Frontal cortex (tissue), 4 donors: ENCODE measurements around the gene SEZ6L. TPM values are rescaled to one million over a fixed set of nuclear protein-coding genes. Genes with fewer than 3 reads are reported as not detected.

Experiments
- DNase-seq, 2 donors: peaks; one replicate each; pipeline ENCODE4 v3.0.0; 2012; ENCODE audit warnings: low spot score in 2 of 2
- FAIRE-seq: peaks from 2 replicates; lab custom pipeline; 2012; peaks lifted over from hg19 to GRCh38; lab: Jason Lieb, UNC
- total RNA-seq: library from RNA; depleted of rRNA; stranded (reverse); fragments of >200 nt; gene quantifications from one replicate; pipeline ENCODE4 v1.2.3, GENCODE V29; 2014
- donor health status: control.
- donor health status: control.
- donor health status: control.

SEZ6L gene
- total RNA-seq, 1 donor from 2014 or later: 51.8 TPM

- no peak for FAIRE-seq
- DNase-seq: no peak
Observed at GRCh38 chr22:26172389-26172990, 3.2 kb downstream of the SEZ6L start.

GRCh38 chr22:26174280-26174679 is 5.0 kb downstream of the SEZ6L start:
- FAIRE-seq (no peak), DNase-seq (no peak)

DNA sequence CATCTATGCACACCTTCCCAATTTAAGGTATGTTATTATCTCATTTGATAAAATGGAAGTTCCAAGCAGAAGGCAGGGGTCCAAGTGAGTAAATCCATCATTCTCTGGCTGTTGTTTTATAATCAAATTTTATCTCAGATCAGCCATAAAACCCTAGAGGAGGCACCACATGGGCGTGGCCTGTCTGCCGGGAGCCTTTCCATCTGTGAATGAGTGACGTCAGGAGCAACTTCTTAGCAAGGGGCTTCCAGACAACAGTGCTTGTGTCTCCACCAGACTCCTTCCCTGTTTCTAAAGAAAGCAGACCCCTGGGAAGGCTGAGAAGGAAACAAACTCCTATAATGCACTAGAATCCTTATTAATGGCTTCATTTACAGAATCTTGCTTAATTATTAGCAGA is 13.5 kb downstream of the SEZ6L start:
- DNase-seq (no peak), FAIRE-seq (no peak)

DNA sequence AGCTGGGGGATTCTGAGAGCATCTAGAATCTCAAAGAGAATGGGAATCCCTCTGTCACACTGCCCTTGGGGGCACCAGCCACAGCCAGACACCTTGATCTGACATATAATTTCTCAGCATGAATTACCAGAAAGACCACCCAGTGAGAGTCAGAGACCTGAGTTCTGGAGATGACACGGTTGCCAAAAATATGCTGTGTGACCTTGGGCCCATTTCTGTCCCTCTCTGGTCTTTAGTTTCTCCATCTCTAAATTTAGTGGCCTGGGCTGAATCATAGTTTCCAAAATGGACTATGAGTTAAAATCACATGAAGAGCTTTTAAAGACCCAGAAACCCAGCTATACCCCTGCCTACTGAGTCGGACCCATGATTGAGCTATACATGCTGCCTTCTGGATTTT is 15.9 kb downstream of the SEZ6L start:
- DNase-seq: no peak
- FAIRE-seq: no peak

DNA sequence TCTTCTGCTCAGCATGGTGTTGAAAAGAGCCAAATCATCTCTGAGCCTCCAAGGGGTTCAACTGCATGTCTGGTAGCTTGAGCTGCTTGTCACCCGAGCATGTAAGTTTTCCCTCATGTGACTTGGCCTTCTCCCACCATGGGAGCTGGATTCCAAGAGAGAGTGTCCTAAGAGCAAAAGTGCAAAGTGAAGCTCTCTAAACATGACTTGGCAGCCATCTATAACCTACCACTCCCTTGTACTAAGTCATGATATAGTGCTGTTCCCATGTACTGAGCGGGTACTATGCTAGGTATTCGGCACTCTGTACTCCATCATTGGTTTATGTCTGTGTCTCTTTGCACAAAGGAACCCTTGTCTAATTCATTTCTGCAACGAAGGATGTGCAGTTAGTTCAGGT is 19.1 kb downstream of the SEZ6L start:
- DNase-seq (no peak), FAIRE-seq (no peak)

- FAIRE-seq (no peak), DNase-seq (no peak)
Observed at GRCh38 chr22:26194313-26194712, 25.1 kb downstream of the SEZ6L start.

DNA sequence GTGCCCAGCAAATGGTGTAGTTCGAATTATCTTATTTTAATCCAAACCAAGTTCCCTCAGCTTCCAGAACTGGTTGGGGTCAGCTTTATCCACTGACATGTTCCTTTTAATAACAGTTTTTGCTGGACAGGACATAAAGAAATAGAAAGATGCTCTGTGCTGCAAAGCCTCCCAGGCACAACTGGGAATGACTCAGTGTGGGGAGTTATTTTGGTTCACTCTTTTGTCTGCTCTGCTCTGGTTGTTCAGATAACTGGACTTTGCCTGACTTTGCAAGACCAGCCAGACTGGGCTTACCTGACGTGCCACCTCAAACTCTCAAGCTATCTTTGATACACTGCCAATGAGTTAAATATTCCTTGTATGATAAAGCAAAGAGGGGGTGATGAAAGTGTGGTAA is 25.6 kb downstream of the SEZ6L start:
- FAIRE-seq (no peak), DNase-seq (no peak)

- DNase-seq (no peak), FAIRE-seq (no peak)
Observed at GRCh38 chr22:26196657-26197056, 27.4 kb downstream of the SEZ6L start.

- DNase-seq (no peak), FAIRE-seq (no peak)
Observed at GRCh38 chr22:26197425-26197824, 28.2 kb downstream of the SEZ6L start.

DNA sequence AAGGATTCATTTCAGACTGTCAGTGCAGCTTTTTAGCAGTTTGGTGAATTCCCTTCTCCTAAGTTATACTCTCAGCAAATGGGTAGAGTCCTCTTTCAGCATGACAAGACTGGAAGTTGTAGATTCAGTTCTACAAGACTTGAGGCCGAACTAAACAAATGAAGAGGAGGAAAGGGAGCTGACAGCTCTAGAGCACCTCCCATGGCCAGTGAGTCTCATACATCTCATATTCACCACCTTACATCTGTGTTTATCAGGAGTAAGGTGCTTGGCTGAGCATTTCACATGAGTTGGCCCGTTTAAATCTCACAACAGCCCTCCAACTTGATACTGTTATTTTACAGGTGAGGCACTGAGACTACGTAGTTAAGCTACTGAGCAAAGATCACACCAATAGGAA is 30.4 kb downstream of the SEZ6L start:
- FAIRE-seq: no peak
- DNase-seq: no peak

- no peak for DNase-seq
- no peak for FAIRE-seq
Observed at GRCh38 chr22:26202280-26202924, 33.1 kb downstream of the SEZ6L start.

DNA sequence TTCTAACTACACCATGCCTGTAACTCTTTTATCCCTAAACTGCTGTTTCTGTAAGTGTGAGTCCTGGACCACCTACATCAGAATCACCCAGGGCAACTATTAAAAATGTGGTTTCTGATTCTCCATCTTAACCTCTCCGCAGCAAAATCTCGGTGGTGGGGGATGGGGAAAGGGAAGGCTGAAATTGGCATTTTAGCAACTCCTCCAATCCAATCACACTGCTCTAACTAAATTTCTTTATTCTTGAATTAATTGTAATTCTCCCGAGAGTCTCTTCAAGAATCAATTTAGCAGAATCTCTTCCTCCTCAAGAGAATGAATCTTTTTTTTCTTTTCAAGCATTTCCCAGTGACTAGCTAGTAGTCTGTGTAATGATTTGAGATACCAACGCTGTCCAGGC is 36.2 kb downstream of the SEZ6L start:
- FAIRE-seq (no peak), DNase-seq (no peak)

DNA sequence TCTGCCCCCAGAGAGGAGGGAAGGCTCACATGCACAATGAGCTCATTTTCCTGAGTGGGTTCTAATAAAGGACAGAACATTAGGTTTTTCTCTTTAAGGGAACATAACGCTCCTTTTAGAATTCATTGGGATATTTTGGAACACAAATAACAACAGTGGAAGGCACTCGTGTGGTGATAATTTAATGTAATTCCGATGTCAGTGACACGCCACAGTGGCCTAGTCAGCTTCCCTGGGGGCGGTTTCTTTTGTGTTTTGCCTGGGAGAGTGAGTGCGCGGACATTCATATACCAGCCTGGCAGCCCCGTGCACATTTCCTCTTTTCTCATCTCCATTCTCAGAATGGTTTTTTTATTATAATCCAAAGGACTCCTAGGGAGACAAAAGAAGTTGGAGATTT is 41.1 kb downstream of the SEZ6L start:
- FAIRE-seq (no peak), DNase-seq (no peak)

- DNase-seq: no peak
- no peak for FAIRE-seq
Observed at GRCh38 chr22:26213826-26214225, 44.6 kb downstream of the SEZ6L start.

- FAIRE-seq (no peak), DNase-seq (no peak)
Observed at GRCh38 chr22:26214466-26214865, 45.2 kb downstream of the SEZ6L start.

DNA sequence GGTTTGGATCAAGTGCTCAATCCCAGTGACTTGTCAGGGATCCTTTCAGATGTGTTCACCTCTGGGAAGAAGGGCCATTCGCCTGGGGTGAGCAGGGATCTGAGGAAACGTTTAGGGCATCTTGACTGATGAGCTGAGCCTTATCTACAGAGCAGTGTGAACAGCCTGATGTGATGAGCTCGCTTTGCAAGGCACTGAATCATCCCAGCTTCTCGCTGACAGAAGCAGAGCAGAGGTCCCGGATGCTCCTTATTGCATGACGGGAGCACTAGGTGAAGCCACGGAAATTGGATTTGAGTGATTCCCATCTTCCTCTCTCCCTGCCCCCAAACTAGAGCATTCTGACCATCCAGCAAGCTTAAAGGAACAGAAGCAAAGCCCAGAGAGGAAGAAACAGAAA is 46.5 kb downstream of the SEZ6L start:
- no peak for DNase-seq
- no peak for FAIRE-seq

- FAIRE-seq (no peak), DNase-seq (no peak)
Observed at GRCh38 chr22:26225207-26225606, 55.9 kb downstream of the SEZ6L start.

DNA sequence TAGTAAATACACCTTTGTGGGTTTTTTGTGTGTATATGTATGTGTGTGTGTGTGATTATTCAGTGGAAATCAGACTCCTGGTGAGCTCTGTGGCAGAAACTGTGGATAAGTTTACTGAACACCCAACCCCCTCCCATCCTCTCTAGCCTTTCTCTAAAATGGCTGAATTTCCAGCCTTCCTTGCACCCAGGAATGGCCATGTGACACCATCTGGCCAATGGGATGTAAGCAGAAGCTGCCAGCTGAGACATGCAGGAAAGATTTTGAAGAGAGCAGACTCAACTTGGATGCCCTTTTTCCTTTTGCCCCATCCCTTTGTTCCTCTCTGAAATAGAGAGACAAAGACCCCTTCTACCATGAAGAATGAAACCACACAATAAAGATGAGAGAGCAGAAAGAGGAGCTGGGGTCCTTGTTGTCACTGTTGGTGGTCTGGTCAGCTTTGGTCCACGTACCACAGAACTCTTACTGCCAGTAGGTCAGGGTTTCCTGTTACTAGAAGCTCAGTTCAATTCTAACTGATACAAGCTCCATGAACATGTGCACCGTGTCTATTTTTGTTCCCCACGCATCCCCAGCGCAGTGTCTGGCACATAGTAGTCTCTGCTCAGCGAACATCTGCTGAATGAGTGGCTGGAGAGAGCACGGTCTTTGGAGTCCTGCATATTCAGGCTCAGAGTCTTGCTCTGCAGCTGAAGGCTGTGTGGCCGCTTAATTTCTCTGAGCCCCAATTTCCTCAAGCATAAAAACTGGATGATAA is 57.5 kb downstream of the SEZ6L start:
- no peak for DNase-seq
- FAIRE-seq: no peak

- FAIRE-seq: no peak
- DNase-seq: no peak
Observed at GRCh38 chr22:26229910-26230309, 60.6 kb downstream of the SEZ6L start.

GRCh38 chr22:26234296-26234695 is 65.0 kb downstream of the SEZ6L start:
- DNase-seq (no peak), FAIRE-seq (no peak)

DNA sequence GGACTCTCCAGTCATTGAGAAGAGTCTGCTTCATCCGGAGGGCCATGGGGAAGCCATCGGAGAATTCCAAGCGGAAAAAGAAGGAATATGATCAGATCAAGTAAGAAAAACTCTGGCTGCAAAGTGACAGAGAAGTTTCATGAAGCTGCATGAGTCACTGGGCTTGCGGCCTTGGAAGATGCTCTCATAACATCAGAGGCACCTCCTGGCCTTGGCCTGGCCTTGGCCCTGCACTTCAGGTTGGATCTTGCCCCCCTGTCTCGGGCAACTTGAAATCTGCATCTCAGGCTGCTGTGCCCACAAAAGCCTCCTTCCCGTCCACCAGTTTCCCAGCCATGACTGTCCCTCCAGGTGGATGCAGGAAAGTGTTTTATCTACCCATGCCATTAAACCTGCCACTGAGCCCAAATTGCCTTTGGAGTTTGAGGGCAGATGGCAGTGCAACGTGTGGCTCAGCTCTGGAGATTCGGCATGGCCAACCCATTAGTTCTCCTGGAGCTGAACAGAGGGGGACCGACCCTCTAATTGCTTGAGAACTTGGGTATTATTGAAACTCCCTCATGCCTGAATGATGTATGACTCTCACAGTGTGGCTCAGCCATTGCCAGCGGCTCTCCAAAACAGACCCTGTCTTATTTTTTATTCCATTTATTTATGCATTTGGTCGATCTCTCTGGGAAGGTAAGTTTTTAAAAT is 66.7 kb downstream of the SEZ6L start:
- FAIRE-seq: no peak
- DNase-seq: no peak
